ENCODE measurements around the gene GOLT1A. TPM values are rescaled to one million over a fixed set of nuclear protein-coding genes. Genes with fewer than 3 reads are reported as not detected.

Gene GOLT1A
- total and polyA plus RNA-seq, 2 of the 8 experiments (the other 6 are each of a cell fraction or from before 2014, with no cell fraction given), result 7.5 to 8.5 TPM

GRCh38 chr1:204224655-204225054 is 10.9 kb upstream of the GOLT1A start (continued):
- TF ChIP-seq CTCF (IDR thresholded peaks at IDR 0.05; ENCODE audit: control extremely low read depth in 1 of 3, insufficient read depth in 1 of 3, low read depth in 1 of 3, low read length in 3 of 3) (no peak), KDM4A (IDR thresholded peaks at IDR 0.05; ENCODE audit: low read depth, low read length, severe bottlenecking) (no peak), MAFK (IDR thresholded peaks at IDR 0.05; ENCODE audit: low read depth, low read length) (no peak), BACH1 (IDR thresholded peaks at IDR 0.05; ENCODE audit: low read length) (no peak), SP1 (IDR thresholded peaks at IDR 0.05; ENCODE audit: low read depth, low read length) (no peak), SIRT6 (IDR thresholded peaks at IDR 0.05; ENCODE audit: low read length) (no peak), TCF12 (IDR thresholded peaks at IDR 0.05; ENCODE audit: low read depth, low read length) (no peak), TAF7 (optimal IDR thresholded peaks at IDR 0.05; ENCODE audit: borderline replicate concordance, low read depth, low read length) (no peak)
- TF ChIP-seq, protein P1, sequence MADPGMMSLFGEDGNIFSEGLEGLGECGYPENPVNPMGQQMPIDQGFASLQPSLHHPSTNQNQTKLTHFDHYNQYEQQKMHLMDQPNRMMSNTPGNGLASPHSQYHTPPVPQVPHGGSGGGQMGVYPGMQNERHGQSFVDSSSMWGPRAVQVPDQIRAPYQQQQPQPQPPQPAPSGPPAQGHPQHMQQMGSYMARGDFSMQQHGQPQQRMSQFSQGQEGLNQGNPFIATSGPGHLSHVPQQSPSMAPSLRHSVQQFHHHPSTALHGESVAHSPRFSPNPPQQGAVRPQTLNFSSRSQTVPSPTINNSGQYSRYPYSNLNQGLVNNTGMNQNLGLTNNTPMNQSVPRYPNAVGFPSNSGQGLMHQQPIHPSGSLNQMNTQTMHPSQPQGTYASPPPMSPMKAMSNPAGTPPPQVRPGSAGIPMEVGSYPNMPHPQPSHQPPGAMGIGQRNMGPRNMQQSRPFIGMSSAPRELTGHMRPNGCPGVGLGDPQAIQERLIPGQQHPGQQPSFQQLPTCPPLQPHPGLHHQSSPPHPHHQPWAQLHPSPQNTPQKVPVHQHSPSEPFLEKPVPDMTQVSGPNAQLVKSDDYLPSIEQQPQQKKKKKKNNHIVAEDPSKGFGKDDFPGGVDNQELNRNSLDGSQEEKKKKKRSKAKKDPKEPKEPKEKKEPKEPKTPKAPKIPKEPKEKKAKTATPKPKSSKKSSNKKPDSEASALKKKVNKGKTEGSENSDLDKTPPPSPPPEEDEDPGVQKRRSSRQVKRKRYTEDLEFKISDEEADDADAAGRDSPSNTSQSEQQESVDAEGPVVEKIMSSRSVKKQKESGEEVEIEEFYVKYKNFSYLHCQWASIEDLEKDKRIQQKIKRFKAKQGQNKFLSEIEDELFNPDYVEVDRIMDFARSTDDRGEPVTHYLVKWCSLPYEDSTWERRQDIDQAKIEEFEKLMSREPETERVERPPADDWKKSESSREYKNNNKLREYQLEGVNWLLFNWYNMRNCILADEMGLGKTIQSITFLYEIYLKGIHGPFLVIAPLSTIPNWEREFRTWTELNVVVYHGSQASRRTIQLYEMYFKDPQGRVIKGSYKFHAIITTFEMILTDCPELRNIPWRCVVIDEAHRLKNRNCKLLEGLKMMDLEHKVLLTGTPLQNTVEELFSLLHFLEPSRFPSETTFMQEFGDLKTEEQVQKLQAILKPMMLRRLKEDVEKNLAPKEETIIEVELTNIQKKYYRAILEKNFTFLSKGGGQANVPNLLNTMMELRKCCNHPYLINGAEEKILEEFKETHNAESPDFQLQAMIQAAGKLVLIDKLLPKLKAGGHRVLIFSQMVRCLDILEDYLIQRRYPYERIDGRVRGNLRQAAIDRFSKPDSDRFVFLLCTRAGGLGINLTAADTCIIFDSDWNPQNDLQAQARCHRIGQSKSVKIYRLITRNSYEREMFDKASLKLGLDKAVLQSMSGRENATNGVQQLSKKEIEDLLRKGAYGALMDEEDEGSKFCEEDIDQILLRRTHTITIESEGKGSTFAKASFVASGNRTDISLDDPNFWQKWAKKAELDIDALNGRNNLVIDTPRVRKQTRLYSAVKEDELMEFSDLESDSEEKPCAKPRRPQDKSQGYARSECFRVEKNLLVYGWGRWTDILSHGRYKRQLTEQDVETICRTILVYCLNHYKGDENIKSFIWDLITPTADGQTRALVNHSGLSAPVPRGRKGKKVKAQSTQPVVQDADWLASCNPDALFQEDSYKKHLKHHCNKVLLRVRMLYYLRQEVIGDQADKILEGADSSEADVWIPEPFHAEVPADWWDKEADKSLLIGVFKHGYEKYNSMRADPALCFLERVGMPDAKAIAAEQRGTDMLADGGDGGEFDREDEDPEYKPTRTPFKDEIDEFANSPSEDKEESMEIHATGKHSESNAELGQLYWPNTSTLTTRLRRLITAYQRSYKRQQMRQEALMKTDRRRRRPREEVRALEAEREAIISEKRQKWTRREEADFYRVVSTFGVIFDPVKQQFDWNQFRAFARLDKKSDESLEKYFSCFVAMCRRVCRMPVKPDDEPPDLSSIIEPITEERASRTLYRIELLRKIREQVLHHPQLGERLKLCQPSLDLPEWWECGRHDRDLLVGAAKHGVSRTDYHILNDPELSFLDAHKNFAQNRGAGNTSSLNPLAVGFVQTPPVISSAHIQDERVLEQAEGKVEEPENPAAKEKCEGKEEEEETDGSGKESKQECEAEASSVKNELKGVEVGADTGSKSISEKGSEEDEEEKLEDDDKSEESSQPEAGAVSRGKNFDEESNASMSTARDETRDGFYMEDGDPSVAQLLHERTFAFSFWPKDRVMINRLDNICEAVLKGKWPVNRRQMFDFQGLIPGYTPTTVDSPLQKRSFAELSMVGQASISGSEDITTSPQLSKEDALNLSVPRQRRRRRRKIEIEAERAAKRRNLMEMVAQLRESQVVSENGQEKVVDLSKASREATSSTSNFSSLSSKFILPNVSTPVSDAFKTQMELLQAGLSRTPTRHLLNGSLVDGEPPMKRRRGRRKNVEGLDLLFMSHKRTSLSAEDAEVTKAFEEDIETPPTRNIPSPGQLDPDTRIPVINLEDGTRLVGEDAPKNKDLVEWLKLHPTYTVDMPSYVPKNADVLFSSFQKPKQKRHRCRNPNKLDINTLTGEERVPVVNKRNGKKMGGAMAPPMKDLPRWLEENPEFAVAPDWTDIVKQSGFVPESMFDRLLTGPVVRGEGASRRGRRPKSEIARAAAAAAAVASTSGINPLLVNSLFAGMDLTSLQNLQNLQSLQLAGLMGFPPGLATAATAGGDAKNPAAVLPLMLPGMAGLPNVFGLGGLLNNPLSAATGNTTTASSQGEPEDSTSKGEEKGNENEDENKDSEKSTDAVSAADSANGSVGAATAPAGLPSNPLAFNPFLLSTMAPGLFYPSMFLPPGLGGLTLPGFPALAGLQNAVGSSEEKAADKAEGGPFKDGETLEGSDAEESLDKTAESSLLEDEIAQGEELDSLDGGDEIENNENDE (IDR thresholded peaks at IDR 0.05; ENCODE audit: insufficient replicate concordance, low read length), result no peak
